Heart left ventricle (tissue), 16 donors: ENCODE results near the gene OR51V1. TPM values are rescaled to one million over a fixed set of nuclear protein-coding genes. Genes with fewer than 3 reads are reported as not detected.

ENCODE experiments used
- ATAC-seq, 4 donors: fragments of 200-7000 bp; cut with Tn5 transposase; one replicate each; pipeline ENCODE4 v1.9.1; 2020 to 2022; ENCODE audit warnings: moderate library complexity in 4 of 4, mild to moderate bottlenecking in 3 of 4, moderate number of reproducible peaks in 1 of 4
- DNase-seq, 5 donors: peaks; one replicate each; pipeline ENCODE4 v3.0.0-alpha.2; 2020
- H3K27ac ChIP-seq, 12 donors: fragments of 200-600 bp; sonication (generic) in 4 of 12; one replicate each; pipeline versions ENCODE4 v1.5.0 to v1.8.0; 2016 to 2022; ENCODE audit warnings: mild to moderate bottlenecking in 2 of 12
- H3K27me3 ChIP-seq, 9 donors: fragments of 200-600 bp; sonication (generic) in 2 of 9; one replicate each; pipeline versions ENCODE4 v1.5.1 to v1.8.0; 2016 to 2022; ENCODE audit warnings: mild to moderate bottlenecking in 3 of 9
- H3K36me3 ChIP-seq, 9 donors: fragments of 200-600 bp; sonication (generic) in 2 of 9; one replicate each; pipeline versions ENCODE4 v1.5.0 to v1.8.0; 2018 to 2022; ENCODE audit warnings: mild to moderate bottlenecking in 2 of 9
- H3K4me1 ChIP-seq, 12 donors: fragments of 200-600 bp; sonication (generic) in 4 of 12; one replicate each; pipeline versions ENCODE4 v1.5.0 to v1.8.0; 2016 to 2022; ENCODE audit warnings: mild to moderate bottlenecking in 3 of 12
- H3K4me3 ChIP-seq, 12 donors: fragments of 200-600 bp; sonication (generic) in 4 of 12; one replicate each; pipeline versions ENCODE4 v1.5.0 to v1.8.0; 2017 to 2022; ENCODE audit warnings: mild to moderate bottlenecking in 9 of 12, moderate library complexity in 4 of 12
- H3K9me3 ChIP-seq, 12 donors: fragments of 200-600 bp; sonication (generic) in 4 of 12; one replicate each; pipeline versions ENCODE4 v1.5.0 to v1.8.0; 2016 to 2022; ENCODE audit warnings: mild to moderate bottlenecking in 1 of 12
- POLR2A ChIP-seq, 2 donors: fragments of 450-650 bp; IDR thresholded peaks; one replicate each; pipeline ENCODE4 v1.6.1; 2017; ENCODE audit warnings: antibody characterized with exemption in 2 of 2, mild to moderate bottlenecking in 2 of 2, moderate library complexity in 2 of 2
- WGBS, 4 donors: extraction: QIAGEN DNeasy Blood & Tissue Kit in 2 of 4; methylation state at CpG; one replicate each; pipeline versions ENCODE4 v1.1.5 to v1.1.7; 2013 to 2018; 5-methylcytosine and 5-hydroxymethylcytosine counted together
- intact Hi-C, 10 donors: fragments of 100-400 bp; cut with DNase I; formaldehyde crosslinking; loops; one replicate each; pipeline versions ENCODE4 v1.11.1 to v1.14.2; 2022
- polyA plus RNA-seq, 2 donors: library from polyadenylated mRNA; stranded (reverse); fragments of 200-250 nt; gene quantifications; one replicate each; pipeline ENCODE4 v1.2.3, GENCODE V29; 2013
- total RNA-seq, 9 donors: library from RNA; depleted of rRNA in 2 of 9; stranded (reverse); fragments of >200 nt in 2 of 9; fragmentation: NEBNext Ultra II Directional in 3 of 9; extraction: Animal tissue kit (Norgen Biotek cat#: 25700) in 3 of 9; gene quantifications; one replicate each; pipeline versions ENCODE4 v1.1.0 to v1.2.4, GENCODE V29; 2016 to 2023
- TF ChIP-seq, protein P1 (sequence below), 12 donors: fragments of 200-600 bp; sonication (generic) in 4 of 12; IDR thresholded peaks; one replicate each; pipeline versions ENCODE4 v1.5.0 to v1.8.0; 2018 to 2022; ENCODE audit warnings: antibody characterized with exemption in 12 of 12, mild to moderate bottlenecking in 5 of 12
- donor health status: ischemic (EF 13 %, LVEDD 7.1; RV severe dilation, severe dysfunction).
- donor health status: healthy with polysubstance abuse.
- donor health status: DM: no; HTN: yes; CAD: no.
- donor health status: DM: no; HTN: no; CAD: no.
- donor health status: ischemic (EF 25% LVEDD 6.9; RV normal size, moderate dysfunction).
- donor health status: ischemic (EF 25% LVEDD 5.7; RV mildly dilated, moderate dysfunction).
- donor health status: healthy.
- donor health status: DM: yes; HTN: yes; CAD: no.
- donor health status: ischemic (EF 35%, LVEDD 5.7; RV mildly dilated, moderate dysfunction).
- donor health status: nonischemic (EF 11% LVEDD 7.7; RV severe dilation, severe dysfunction).
- donor health status: DM: yes; HTN: yes; CAD: no.
- donor health status: PGD.
- donor health status: ischemic (EF 29% LVEDD 5.4; RV normal size, mild dysfunction).
- donor health status: nonischemic (EF 23%, LVEDD 6.1; RV moderate dilation, normal function).

The OR51V1 gene
- total and polyA plus RNA-seq, 11 donors, result not detected

DNA sequence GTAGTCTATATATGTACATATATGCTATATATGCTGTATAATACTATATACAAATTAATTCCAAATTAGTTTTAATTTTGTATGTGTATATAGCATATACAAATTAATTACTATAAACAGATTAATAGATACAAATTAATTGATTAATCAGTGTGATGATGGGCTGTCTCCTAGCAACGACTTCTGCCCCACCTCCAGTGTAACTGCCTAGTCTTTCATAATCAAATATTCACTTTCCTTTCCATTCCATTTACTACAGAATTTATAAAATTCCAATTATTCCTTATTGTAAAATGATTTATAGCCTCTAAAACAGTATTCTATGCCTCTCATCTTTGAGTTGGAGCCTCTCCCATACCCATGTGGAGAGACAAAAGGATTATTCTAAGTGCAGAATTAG lies 32.8 kb upstream of the OR51V1 start:
- Histone ChIP-seq H3K27me3 (peaks cover 0 to 3% (median 0%) of the 10 kb centered on the region in 9 donors), H3K9me3 (no peaks in the 10 kb centered on the region), H3K4me1 (no peaks in the 10 kb centered on the region), H3K4me3 (no peak overlapping the region), H3K27ac (no peak overlapping the region), H3K36me3 (no peaks in the 10 kb centered on the region)
- 71 to 81% (median 76%) methylated on average over 1 of the region's 1 CpG for WGBS, 4 donors
- DNase-seq (no peak), ATAC-seq (no peak)
- TF ChIP-seq, protein P1, sequence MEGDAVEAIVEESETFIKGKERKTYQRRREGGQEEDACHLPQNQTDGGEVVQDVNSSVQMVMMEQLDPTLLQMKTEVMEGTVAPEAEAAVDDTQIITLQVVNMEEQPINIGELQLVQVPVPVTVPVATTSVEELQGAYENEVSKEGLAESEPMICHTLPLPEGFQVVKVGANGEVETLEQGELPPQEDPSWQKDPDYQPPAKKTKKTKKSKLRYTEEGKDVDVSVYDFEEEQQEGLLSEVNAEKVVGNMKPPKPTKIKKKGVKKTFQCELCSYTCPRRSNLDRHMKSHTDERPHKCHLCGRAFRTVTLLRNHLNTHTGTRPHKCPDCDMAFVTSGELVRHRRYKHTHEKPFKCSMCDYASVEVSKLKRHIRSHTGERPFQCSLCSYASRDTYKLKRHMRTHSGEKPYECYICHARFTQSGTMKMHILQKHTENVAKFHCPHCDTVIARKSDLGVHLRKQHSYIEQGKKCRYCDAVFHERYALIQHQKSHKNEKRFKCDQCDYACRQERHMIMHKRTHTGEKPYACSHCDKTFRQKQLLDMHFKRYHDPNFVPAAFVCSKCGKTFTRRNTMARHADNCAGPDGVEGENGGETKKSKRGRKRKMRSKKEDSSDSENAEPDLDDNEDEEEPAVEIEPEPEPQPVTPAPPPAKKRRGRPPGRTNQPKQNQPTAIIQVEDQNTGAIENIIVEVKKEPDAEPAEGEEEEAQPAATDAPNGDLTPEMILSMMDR (IDR thresholded peaks at IDR 0.05), result no peak
- no peak for TF ChIP-seq POLR2A (IDR thresholded peaks at IDR 0.05)
- intact Hi-C loops, result no loop called here

DNA sequence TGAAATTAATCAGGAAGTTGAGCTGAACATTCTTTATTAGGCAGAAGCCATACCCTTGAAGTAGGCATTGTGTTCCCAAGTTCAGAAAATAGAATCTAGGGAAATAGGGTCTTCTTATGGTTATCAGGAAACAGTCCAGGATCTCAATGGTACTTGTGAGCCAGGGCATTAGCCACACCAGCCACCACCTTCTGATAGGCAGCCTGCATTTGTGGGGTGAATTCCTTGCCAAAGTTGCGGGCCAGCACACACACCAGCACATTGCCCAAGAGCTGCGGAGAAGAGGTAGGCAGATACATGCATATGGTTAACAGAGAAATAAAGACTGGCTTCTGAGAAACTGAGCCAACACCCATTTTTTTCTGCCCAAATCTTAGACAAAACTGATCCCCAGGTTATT lies 32.3 kb upstream of the OR51V1 start:
- DNase-seq, result no peak
- no peak overlapping the region for H3K4me3 ChIP-seq
- H3K9me3 ChIP-seq, result no peaks in the 10 kb centered on the region
- peaks cover 0 to 3% (median 0%) of the 10 kb centered on the region in 9 donors for H3K27me3 ChIP-seq
- no peaks in the 10 kb centered on the region for H3K4me1 ChIP-seq
- TF ChIP-seq, protein P1 (IDR thresholded peaks at IDR 0.05), result no peak
- no peak for TF ChIP-seq POLR2A (IDR thresholded peaks at IDR 0.05)
- ATAC-seq, result no peak
- H3K27ac ChIP-seq, result no peak overlapping the region
- intact Hi-C loops, result no loop called here
- H3K36me3 ChIP-seq, result no peaks in the 10 kb centered on the region
- 90 to 100% (median 94%) methylated on average over 2 of the region's 2 CpGs for WGBS, 4 donors

DNA sequence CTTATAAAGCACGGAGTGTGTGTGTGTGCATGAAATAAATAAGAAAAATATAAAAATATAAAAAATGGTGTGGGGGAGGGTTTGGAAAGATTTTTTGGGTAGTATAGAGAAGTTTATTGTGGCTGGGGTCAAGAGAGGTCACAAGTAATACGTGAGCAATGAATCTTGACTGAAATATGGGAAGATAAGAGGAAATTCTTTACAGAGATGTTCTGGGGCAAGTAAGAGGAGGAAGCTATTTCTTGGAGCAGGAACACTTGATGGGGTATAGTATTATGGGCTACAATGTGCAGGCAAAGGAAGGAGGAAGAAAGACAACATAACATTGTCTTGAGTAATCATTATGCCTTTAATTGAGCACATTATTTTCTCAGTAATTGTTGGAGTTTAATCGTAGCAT lies 31.7 kb upstream of the OR51V1 start:
- intact Hi-C loops, result no loop called here
- H3K4me1 ChIP-seq, result no peaks in the 10 kb centered on the region
- H3K36me3 ChIP-seq, result no peaks in the 10 kb centered on the region
- ATAC-seq, result no peak
- no peak overlapping the region for H3K4me3 ChIP-seq
- 59 to 72% (median 65%) methylated on average over 3 of the region's 3 CpGs for WGBS, 4 donors
- H3K27ac ChIP-seq, result no peak overlapping the region
- no peak for DNase-seq
- peaks cover 0 to 3% (median 0%) of the 10 kb centered on the region in 9 donors for H3K27me3 ChIP-seq
- TF ChIP-seq, protein P1 (IDR thresholded peaks at IDR 0.05), result no peak
- TF ChIP-seq POLR2A (IDR thresholded peaks at IDR 0.05), result no peak
- H3K9me3 ChIP-seq, result no peaks in the 10 kb centered on the region

DNA sequence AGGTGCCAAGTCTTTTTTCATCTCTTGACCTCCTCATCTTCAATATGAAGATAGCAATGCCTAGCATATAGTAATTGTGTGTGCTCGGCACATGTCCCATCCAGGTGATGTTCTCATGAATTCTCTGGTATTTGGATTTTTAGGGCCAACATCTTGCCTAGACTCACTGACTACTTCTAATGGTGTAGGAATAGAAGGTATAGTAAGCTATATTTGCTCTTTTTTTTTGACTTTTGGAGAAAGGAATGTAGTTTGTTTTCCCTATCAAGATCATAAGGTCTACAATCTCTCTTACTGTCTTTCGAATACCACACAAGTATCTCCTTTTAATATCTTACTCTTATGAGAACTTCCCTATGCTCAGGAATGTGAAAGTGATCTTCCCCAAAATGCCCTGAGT lies 30.6 kb upstream of the OR51V1 start:
- 76 to 94% (median 79%) methylated on average over 2 of the region's 2 CpGs for WGBS, 4 donors
- Histone ChIP-seq H3K4me3 (no peak overlapping the region), H3K9me3 (no peaks in the 10 kb centered on the region), H3K4me1 (no peaks in the 10 kb centered on the region), H3K27ac (no peak overlapping the region), H3K27me3 (peaks cover 0 to 3% (median 0%) of the 10 kb centered on the region in 9 donors), H3K36me3 (no peaks in the 10 kb centered on the region)
- no peak for ATAC-seq
- no peak for TF ChIP-seq POLR2A (IDR thresholded peaks at IDR 0.05)
- TF ChIP-seq, protein P1 (IDR thresholded peaks at IDR 0.05), result no peak
- no peak for DNase-seq
- intact Hi-C loops, result no loop called here
